GM12892 (cell line): ENCODE data around the gene HIBCH.

Experiments used
- DNase-seq: peaks from one replicate; pipeline ENCODE4 v3.0.0; 2011; ENCODE audit not compliant: insufficient read length
- FAIRE-seq: peaks from 2 replicates; lab custom pipeline; 2011; peaks lifted over from hg19 to GRCh38; lab: Jason Lieb, UNC
- POLR2A ChIP-seq: IDR thresholded peaks from 2 replicates; pipeline ENCODE4 v1.6.1; 2011; ENCODE audit warnings: low read depth, low read length, control low read depth
- POLR2AphosphoS5 ChIP-seq: IDR thresholded peaks from 2 replicates; pipeline ENCODE4 v1.6.1; 2011; ENCODE audit warnings: low read depth, low read length, control low read depth
- TAF1 ChIP-seq: IDR thresholded peaks from 2 replicates; pipeline ENCODE4 v1.6.1; 2011; ENCODE audit warnings: low read depth, mild to moderate bottlenecking, control low read depth, low read length, borderline replicate concordance

HIBCH gene

DNA sequence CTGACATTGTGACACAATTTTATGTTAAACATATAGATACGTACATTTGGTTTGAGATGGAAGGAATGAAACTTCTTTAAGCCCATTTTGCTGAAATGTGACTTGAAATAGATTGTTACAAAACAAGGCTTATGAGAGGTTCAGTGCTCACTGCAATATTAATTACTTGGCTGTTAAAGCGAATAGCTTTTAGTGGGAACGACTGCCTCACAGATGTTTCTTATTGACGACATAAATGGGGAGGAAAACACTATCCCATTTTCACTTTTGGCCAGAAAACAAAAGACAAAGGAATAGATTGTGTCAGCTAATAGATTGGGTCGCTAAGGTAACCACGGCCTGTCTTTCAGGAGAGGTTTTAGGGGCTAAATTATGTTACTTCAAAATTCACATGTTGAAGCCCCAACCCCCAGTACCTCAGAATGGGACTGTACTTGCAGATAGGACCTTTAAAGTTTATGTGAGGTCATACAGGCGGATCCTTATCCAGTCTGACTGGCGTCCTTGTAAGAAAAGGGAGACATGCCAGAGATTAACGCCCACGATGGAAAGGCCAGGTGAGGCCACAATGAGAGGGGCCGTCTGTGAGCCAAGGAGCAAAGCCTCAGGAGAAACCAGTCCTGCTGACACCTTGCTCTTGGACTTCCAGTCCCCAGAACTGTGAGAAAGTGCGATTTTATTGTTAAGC is 34.5 kb upstream of the HIBCH start:
- no peak for DNase-seq
- no peak for TF ChIP-seq TAF1
- TF ChIP-seq POLR2AphosphoS5 = no peak
- no peak for TF ChIP-seq POLR2A

DNA sequence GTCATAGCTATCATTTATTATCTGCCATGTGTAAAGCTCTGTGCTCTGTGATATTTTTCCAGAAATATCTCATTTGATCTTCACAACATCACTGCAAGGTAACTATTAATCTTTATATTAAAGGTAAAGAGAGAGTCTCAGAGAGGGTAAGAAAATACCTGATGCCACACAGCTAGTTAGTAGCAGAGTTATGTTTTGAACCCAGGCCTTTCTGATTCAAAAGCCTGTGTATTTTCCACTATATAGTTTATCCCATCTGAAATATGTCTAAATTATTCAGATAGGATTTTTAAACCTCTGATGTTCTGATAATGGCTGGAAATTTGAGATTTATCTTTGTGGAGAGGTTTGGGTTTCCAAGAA is 33.9 kb upstream of the HIBCH start:
- FAIRE-seq = no peak
- no peak for DNase-seq
- no peak for TF ChIP-seq POLR2A
- no peak for TF ChIP-seq TAF1
- TF ChIP-seq POLR2AphosphoS5 = no peak

More for the DNA sequence above, 34.5 kb upstream of the HIBCH start:
- FAIRE-seq = peak; percentile 44

DNA sequence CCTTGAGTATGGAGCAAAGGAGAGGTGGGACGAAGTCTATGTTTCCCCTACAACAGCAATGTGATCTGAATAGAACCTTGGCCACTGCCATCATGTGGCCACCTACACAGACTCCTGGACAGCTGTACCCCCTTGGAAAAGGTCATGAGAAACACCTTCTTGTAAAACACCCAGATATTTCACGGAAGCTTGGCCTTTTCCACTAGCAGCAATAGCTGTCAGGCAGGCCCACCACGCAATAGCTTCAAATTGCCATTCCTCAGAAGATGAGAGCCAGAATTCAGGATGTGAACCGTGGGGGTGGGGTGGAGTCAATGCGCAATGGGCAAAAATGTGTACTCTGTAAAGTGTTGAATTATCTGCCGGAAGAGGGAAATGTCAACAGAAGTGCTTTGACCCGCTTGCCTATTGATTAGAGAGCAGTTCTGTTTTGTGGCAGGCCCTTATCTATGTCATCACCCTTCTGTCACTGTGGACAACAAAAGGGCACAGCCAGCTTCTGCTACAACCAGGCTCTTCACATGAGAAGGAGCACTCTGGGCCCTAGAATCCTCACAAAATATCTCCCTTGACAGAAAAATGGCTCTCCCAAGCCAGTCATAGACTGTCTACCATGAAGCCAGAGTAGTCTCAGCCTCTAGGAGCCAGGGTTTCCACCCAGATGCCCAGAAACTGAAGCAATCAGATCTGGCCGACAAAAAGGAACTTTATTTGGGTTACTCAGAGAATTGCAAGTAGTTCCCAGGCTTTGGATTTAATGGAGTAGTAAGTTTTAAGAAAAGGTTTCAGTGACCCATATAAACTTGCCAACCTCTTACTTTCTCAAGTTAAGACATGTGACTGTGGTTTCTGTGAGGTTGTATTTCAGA is 33.3 kb upstream of the HIBCH start:
- DNase-seq (no peak), FAIRE-seq (no peak)
- TF ChIP-seq TAF1 = no peak
- no peak for TF ChIP-seq POLR2A
- no peak for TF ChIP-seq POLR2AphosphoS5

DNA sequence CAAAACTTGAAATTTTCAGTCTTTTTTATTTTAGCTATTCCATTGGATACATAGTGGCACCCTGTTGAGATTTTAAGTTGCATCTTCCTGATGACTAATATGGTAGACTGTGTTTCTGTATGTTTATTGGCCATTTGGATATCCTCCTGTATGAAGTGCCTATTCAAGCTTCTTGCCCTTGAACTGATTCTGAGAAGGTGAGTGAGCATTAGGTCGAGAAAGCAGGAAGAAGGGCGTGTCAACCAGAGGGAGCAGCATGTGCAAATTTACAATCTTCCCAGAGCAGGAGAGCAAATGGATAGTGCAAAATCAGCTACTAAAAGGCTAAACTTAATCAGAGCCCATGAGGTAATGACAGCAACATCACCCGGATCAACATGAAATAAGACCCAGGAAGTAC is 32.3 kb upstream of the HIBCH start:
- FAIRE-seq (no peak), DNase-seq (no peak)
- TF ChIP-seq POLR2A (no peak), TAF1 (no peak), POLR2AphosphoS5 (no peak)

DNA sequence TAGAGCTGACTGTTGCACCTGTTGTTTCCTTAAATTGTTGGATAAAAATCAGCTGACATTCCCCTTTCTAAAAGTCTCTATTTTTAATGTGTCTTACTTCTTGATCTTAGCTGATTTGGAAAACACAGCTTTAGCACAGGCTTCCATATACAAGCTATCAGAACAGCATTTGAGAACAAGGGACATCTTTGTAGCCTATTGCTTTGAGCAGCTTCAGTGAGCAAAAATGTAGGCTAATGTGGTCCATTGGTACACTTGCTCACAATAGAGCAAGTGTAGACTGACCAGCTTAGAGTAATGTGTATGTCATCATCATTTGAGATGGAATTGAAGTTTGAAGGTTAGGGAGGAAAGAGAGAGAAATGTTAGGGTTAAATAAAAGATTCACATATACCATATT is 30.7 kb upstream of the HIBCH start:
- DNase-seq (no peak), FAIRE-seq (no peak)
- TF ChIP-seq POLR2A (no peak), TAF1 (no peak), POLR2AphosphoS5 (no peak)

DNA sequence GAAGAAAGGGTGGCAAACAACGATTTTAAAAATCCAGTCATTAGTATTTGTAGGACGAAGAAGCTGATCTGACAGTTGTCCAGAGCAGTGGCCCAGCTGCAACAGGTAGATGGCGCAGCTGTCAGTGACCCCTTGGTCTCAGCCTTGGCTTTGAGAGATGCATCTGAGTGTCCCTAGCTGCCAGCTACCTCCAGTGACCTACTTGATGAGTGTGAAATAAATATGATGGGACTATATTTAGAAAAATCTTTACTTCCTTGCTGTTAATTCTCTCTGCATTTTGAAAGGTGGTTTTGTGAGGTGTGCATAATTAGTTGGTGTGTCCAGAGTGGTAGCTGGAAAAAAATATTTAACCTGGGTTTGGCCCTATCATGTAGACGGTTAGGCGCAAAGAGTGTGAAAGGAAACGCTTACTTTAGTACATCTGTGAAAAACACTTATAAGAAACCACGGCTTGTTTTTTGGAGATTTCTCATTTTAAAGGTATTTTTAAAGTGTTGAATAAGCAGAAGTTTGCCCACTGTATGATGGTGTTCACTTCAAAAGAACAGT is 24.7 kb upstream of the HIBCH start:
- DNase-seq (no peak), FAIRE-seq (peak; percentile 88)

DNA sequence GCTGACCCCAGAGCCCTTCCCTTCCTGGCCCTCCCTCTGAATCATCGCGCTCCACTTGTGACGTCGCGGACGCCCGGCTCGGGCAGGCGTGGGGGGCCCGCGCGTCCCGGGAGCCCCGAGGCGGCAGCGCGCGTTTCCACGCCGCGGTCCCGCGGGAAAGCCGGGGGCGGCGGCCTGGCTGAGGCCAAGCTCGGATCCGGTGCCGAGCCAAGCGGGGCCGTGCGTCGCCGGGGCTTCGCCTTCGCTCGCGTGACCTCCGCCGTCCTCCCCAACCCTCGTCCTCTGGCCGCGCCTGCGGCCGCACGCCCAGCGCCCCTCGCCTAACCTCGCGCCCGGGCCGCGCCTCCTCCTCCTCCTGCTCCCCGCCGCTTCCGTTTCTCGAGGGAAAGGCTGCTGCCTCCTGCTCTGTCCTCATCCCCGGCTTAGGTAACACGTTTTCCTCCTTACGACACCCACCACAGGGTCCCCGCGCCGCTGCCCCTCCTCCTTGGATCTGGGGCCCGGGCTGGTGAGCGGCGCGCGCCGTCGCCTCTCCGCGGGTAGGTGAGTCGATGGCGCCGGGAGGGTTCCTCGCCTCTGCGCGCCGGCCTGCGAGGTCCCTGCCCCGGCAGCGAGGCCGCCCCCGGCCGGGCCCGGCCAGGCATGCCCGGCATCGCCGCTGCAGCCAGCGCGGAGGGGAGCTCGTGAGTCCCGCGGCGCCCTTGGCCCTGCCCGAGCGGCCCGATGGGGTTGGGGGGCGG is 24.1 kb upstream of the HIBCH start, which contains the start of gene INPP1:
INPP1 (plus strand) TSS at position 54 of the 740 bp plus-strand sequence. CDS start 16,514 bp downstream, outside the sequence.
- DNase-seq = peak; percentile 46
- FAIRE-seq = peak; percentile 9
- TF ChIP-seq POLR2AphosphoS5 (no peak), TAF1 (0 out of 2 replicates have a peak, but pooled peaks have one; percentile 17), POLR2A (peak; percentile 49; the same call in 1 of the 2 replicates)

More for the DNA sequence above, 24.7 kb upstream of the HIBCH start:
- TF ChIP-seq POLR2AphosphoS5 = no peak
- no peak for TF ChIP-seq TAF1
- no peak for TF ChIP-seq POLR2A

DNA sequence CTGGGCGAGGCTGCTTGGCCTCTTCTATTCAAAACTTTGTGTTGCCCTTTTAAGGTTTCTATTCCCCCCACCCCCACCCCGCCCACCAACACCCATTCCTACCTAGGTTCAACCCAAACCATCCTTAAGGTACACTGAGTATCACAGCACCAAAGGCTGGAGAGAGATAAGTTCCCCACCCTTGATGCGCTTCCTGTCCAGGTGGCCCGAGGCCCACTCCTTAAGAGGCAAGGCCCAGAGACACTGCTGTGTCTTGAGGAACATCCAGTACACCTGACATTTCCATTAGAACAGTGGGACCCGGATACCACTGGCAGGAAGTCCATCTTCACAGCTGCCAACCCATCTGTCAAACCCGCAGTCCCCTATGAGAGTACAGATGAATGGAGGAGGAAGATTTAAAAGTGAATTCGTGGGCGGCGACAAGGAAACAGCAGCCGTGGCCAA is 23.5 kb upstream of the HIBCH start:
- FAIRE-seq = peak; percentile 95

DNA sequence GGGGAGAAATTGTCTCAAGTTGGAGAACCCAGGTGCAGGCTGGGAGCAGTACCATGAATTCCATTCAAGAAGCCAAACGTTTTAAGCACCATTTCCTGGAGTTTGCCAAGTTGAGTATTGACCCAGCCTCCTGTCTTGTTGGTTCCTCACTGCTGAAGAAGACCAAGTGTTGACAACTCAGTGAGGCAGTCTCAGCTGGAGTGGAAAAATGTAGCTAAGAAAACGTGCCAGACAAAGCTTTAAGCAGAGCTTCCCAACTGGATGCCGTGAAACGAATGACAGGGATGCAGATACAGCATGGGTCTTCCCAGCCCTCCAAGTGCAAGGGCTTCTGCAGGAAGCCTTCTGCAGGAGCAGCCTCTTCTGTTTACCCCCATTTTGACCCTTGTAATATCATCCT is 23.0 kb upstream of the HIBCH start:
- peak; percentile 46 for FAIRE-seq
- DNase-seq = no peak
- TF ChIP-seq POLR2A = no peak
- no peak for TF ChIP-seq TAF1
- no peak for TF ChIP-seq POLR2AphosphoS5

More for the DNA sequence above, 23.5 kb upstream of the HIBCH start:
- no peak for DNase-seq
- TF ChIP-seq TAF1 = no peak
- no peak for TF ChIP-seq POLR2AphosphoS5
- no peak for TF ChIP-seq POLR2A

DNA sequence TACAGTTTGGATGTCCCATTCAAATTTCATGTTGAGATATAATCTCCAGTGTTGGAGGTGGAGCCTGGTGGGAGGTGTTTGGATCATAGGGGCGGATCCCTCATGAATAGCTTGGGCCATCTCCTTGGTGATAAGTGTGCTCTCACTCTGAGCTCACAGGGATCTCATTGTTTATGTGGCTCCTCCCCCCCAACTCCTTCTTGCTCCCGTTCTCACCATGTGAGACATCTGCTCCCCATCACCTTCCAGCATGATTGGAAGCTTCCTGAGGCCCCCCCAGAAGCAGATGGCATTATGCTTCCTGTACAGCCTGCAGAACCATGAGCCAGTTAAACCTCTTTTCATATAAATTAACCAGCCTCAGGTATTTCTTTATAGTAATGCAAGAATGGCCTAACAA is 20.7 kb upstream of the HIBCH start:
- TF ChIP-seq POLR2AphosphoS5 (no peak), TAF1 (no peak), POLR2A (no peak)
- no peak for DNase-seq
- no peak for FAIRE-seq

DNA sequence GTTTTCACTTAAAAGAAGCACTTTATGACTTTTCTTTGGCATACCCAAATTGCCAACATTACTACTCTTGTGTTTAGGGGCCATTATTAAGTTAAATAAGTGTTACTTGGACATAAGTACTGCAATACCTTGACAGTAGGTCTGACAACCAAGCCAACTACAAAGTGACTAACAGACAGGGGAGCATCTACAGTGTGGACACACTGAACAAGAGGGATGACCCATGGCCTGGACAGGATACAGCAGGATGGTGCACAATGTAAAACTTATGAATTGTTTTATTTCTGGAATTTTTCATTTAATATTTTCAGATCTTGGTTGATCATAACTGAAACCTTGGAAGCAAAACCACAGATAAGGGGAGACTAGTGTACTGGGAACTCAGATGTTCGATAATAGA is 19.8 kb upstream of the HIBCH start:
- DNase-seq (no peak), FAIRE-seq (peak; percentile 64)
- TF ChIP-seq POLR2A = no peak
- no peak for TF ChIP-seq TAF1
- TF ChIP-seq POLR2AphosphoS5 = no peak

DNA sequence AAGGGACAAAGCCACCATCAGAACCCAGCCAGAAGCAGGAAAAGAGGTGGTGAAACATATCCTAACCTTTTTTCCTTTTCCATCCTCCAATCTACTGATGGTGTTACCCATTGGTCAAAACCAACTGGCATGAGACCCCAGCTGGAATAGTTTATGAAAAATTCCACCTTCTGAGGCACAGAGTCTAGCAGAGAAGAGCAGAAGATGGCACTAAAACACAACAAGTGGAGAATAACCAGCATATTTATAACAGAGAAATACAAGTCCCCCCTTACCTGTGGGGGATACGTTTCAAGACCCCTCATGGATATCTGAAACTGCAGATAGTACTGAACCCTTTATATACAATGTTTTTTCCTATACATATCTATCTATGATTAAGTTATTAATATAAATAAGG is 18.8 kb upstream of the HIBCH start:
- FAIRE-seq (no peak), DNase-seq (no peak)
- TF ChIP-seq POLR2A (no peak), TAF1 (no peak), POLR2AphosphoS5 (no peak)
